Keratinocyte (primary cell): Measurements from ENCODE around the gene FOXO1.

ENCODE experiments used
- EZH2 ChIP-seq: IDR thresholded peaks from one replicate; pipeline ENCODE4 v1.6.1; 2012; ENCODE audit warnings: inconsistent platforms, mild to moderate bottlenecking, low read length, moderate library complexity
- TF ChIP-seq, protein P1 (sequence below), 3 experiments: IDR thresholded peaks in 1 of 3; conservative IDR thresholded peaks in 1 of 3; optimal IDR thresholded peaks in 1 of 3; 2 replicates in 2 of 3; 3 replicates in 1 of 3; pipeline versions ENCODE3 to v1.5.1; 2011; ENCODE audit warnings: low read length in 3 of 3, mild to moderate bottlenecking in 3 of 3, moderate library complexity in 2 of 3, control low read depth in 1 of 3, inconsistent platforms in 1 of 3; ENCODE audit not compliant: insufficient read depth in 2 of 3; ENCODE audit errors: extremely low read depth in 1 of 3

DNA sequence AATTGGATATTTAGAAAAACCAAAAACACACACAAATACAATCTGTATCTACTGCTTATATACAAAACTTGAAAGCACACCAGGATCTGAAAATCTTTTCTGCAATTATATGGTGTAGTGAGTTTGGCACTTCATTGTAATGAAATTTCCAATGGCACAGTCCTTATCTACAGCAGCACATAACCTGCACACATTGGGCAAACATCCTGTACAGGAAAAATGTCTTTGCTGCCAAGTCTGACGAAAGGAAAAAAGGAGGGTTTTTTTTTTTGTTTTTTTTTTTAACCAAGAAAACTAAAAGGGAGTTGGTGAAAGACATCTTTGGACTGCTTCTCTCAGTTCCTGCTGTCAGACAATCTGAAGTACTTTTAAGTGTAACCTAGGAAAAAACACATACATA lies 107.8 kb downstream of the FOXO1 start:
- TF ChIP-seq, protein P1, sequence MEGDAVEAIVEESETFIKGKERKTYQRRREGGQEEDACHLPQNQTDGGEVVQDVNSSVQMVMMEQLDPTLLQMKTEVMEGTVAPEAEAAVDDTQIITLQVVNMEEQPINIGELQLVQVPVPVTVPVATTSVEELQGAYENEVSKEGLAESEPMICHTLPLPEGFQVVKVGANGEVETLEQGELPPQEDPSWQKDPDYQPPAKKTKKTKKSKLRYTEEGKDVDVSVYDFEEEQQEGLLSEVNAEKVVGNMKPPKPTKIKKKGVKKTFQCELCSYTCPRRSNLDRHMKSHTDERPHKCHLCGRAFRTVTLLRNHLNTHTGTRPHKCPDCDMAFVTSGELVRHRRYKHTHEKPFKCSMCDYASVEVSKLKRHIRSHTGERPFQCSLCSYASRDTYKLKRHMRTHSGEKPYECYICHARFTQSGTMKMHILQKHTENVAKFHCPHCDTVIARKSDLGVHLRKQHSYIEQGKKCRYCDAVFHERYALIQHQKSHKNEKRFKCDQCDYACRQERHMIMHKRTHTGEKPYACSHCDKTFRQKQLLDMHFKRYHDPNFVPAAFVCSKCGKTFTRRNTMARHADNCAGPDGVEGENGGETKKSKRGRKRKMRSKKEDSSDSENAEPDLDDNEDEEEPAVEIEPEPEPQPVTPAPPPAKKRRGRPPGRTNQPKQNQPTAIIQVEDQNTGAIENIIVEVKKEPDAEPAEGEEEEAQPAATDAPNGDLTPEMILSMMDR (optimal IDR thresholded peaks at IDR 0.05 in 1 of 3, IDR thresholded peaks at IDR 0.05 in 1 of 3, conservative IDR thresholded peaks at IDR 0.05 in 1 of 3; ENCODE audit: extremely low read depth in 1 of 3, insufficient read depth in 2 of 3, low read length in 3 of 3), result no peak
- no peak for TF ChIP-seq EZH2
